ENCODE data around the gene BIN2.

The BIN2 gene

DNA sequence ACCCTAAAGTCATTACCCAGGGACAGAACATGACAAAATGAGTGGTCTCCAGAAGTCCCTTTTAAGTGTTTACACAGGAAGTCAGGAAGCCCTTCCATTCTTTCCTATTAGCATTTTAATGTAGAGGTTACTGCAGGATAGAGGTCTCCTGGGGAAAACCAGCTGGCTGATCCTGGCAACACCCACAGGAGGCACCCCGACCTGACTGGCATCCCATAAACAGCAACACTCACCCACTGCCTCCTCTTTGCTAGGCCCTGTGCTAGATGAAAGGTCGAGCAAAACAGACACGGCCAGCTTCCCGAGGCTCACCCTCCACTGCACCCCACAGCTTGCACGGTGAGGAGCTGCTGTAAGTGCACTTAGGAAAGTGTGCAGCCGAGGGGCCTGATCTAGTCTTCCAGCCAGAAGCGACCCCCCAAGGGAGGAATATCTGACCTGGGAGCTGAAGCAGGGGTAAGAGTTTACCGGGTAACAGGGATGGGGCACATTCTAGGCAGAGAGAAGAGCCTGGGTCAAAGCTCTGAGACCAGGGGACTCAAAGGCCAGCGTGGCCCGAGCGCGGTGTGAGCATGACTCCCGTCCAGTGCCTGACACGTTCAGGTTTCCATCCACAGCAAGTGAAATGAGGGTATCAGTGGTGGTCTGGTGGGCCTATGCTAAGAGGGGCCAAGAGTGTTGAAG is 76.3 kb downstream of the BIN2 start:
- peak; percentile 56 for DNase-seq

DNA sequence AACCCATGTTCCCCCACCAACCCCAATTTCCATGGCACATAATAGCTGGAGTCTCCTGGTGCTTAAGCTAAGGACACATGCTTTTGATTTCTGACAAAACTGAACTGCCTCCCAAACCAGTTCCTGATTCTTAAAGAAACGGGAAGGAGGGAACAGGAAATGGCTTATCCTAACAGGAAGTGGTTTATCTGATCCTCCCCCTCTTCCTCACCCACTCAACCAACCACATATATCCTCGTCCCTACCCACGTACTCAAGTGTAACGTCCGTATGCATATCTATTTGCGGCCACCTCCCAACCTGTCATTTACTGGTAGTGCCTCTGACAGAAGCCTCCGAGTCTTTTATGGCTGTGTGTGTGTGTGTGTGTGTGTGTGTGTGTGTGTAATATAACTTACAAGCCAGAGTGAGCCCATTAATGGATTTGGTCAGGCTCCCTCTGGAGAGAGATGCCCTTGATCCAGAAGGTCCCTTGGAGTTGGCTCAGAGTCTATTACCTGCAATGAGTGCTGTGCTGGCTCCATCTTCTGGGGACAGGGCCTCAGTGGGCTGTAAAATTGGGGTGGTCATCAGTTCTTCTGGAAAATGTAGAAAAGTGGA is 77.6 kb downstream of the BIN2 start:
- peak; percentile 64 for DNase-seq

DNA sequence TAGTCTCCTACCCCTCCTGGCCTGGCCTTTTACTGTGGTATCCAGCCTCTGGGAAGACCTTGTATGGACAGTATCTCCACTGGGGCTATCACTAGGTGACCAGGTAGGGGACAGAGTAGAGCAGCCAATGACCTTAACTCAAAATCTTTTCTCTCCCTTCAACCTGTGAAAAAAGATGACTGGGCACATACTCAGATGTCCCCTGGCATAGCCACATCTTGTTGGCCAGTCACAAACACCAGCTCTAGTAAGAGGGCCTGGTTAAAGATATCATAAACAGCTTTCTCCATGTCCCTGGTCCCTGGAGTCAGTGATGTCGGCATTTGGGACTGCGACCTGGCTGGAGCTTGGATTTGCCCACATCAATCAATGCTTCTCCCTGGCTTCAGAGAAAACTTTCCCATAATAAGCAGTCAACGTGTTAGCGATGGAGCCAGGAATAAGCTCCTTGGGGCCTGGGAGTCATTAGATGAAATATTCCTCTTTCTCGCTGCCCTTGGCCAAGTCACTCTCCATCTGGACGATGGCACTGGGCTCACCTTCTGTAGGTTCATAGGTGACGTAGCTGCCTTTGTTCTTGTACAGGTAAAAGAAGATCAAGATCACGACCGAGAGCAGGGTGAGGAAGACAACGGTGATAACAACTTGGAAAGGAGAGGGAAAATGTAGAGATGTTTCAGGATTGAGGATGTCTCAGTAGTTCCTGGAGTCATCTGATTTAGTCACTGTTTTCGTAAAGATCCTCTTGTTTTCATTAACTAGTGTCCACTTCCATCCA is 78.3 kb downstream of the BIN2 start:
- no peak for DNase-seq

DNA sequence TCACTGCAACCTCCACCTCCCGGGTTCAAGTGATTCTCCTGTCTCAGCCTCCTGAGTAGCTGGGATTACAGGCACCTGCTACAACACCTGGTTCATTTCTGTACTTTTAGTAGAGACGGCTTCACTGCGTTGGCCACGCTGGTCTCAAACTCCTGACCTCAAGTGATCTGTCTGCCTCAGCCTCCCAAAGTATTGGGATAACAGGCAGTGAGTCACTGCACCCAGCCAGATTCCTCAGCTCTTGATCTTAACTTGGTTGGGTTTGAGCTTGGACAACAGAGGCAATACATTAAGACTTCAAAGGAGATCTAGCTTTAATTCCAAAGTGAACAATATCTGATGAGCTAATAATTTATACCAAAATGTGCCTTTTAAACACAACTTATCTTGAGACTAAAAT is 79.7 kb downstream of the BIN2 start:
- DNase-seq = no peak

DNA sequence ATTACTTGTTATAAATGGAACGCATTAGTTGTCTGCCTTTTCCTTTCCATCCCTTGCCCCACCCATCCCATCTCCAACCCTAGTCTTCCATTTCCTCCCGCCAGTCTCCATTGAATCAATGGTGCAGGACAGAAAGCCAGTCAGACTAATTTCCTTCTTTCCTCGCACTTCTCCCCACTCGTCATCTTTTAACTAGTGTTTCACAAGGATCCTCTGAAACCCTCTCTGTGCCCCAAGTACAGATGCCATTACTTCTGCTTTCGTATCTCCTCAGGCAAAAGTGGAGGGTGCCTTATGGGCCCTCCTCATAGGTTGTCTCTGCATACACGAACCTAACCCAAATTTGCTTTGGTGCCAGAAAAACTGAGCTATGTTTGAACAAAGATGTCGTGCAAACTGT is 81.1 kb downstream of the BIN2 start:
- no peak for DNase-seq

DNA sequence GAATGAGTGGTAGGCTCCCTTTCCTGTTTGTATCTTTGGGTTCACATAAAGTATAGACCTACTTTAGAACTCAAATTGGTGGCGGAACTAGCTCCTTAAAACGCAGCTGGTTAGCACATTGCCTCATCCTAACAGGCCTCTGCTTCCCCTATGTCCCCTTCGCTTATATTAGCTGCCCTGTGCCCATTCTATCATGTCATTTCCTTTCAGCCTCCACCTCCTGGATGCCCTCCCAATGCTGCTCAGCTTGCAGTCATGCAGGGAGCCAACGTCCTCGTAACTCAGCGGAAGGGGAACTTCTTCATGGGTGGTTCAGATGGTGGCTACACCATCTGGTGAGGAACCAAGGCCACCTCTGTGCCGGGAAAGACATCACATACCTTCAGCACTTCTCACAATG is 81.9 kb downstream of the BIN2 start:
- DNase-seq = no peak

DNA sequence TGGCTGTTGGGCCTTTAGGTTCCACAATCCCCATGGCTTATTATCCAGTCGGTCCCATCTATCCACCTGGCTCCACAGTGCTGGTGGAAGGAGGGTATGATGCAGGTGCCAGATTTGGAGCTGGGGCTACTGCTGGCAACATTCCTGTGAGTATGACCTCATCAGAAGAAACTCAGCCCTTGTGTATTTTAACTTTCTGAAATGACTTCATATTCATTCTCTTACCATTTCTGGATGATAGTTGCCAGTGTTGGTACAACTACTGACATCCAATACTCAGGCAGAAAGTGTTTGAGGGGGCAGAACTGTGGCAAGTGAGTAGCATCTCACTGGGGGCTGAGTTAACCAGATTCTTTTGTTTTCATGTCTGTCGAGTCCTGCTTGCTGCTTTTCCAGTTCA is 83.0 kb downstream of the BIN2 start:
- DNase-seq = no peak

DNA sequence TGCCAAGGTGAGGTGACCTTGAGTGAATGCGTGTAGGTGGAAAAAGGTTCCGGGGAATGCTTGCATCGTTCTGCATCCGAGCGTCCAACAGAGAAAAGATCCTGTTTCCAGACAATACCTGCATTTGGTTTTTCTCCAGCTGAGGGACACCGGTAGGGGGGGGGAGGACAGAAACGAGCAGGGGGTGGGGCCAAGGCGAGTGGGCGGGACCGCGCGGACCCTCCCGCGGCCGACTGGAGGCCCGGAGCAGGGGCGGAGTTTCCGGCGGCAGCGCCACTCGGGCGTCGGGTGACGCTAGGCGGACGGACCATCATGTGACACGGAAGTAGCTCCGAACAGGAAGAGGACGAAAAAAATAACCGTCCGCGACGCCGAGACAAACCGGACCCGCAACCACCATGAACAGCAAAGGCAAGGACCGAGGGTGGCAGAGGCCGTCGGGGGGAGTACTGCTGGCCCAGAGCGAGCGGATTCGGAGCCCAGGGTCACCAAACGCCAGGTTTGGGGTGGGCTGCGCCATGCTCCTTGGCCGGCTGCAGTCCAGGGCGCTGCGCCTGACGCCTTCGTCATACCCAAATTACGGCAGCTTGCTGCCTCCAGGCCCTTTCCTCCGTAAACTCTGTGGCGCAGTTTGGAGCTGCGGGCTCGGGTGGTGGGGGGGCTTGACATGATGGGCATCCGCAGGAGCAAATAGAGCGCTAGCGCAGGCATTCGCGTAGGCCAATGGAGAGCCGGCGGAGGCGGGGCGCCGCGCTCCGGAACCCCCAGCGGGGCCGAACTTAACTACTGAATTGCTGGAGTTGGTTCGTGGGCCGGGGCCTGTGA is 85.3 kb downstream of the BIN2 start, which contains the start of gene DAZAP2:
DAZAP2 (plus strand) TSS at position 317 of the 825 bp plus-strand sequence; CDS start at position 399, 82 bp downstream.
- peak; percentile 91 for DNase-seq

DNA sequence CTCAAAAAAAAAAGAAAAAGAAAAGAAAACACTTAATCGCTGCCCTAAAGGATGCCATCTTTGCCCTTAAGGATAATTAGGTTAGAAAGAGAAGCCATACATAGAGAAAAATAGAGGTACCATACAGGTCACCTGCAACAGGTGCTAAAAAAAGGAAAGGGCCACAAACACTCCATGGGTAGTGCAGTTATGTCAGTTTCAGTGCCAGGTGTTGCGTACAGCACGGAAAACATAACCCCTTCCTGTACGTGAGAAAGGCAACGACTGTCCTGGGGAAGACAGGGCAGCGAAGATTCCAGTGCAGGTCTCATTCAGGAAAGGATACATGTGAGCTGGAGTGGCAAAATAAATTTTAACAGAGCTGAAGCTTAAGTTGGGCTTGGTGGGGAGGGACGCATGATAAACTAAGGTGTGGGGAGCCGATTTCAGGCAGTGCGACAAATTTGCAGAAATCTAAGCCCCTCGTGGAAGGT is 85.9 kb downstream of the BIN2 start:
- DNase-seq = peak; percentile 25

DNA sequence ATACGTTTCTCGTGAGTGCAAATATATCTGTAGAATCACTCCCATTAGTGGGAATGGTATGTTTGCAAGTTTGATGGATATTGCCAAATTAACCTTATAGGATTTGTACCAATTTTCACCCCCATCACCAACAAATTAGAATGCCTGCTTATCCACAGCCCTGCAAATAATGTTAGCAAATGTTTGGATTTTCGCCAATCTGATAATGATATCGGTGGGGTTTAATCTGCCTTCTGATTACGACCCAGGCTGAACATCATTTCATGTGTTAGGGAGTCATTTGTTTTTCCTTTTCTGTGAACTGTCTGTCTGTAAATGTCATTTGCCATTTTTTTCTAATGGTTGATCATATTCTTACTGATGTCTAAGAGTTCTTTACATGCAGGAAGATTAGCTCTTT is 89.4 kb downstream of the BIN2 start:
- DNase-seq = no peak

DNA sequence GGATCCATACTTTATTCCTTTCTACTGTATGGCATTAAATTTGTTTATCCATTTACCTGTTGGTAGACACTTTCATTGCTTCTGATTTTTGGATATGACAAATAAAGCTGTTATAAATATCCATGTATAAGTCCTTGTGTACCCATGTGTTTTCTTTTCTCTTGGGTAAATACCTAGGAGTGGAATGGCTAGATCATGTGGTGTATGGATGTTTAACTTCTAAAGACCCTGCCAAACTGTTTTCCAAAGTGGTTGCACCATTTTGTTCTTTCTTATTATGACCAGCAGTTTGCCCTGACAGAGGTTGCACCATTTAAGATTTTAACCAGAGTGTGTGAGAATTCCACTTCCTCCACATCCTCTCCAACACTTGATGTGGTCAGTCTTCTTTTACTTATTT is 91.3 kb downstream of the BIN2 start:
- DNase-seq = no peak
